ENCODE results near the gene CRELD1. TPM values are rescaled to one million over a fixed set of nuclear protein-coding genes. Genes with fewer than 3 reads are reported as not detected.
A peak's percentile ranks its signal among the peaks of the same experiment; 100 is the strongest.

CRELD1 gene
- total RNA-seq, 1 donor, result 7.6 TPM

GRCh38 chr3:9994086-9994844 is 60.6 kb downstream of the CRELD1 start:
- peaks cover 13% of the 10 kb centered on the region for H3K79me2 ChIP-seq (ENCODE audit: insufficient read depth, low read length)
- H3K36me3 ChIP-seq (ENCODE audit: insufficient read depth, low read length), result peaks cover 5% of the 10 kb centered on the region
- H3K4me3 ChIP-seq (ENCODE audit: insufficient read depth, low read length), result peak overlapping the region; percentile 45
- TF ChIP-seq CTCF (IDR thresholded peaks at IDR 0.05; ENCODE audit: extremely low read depth, low read depth, low read length), result no peak
- H3K27me3 ChIP-seq (ENCODE audit: insufficient read depth, low read length), result no peaks in the 10 kb centered on the region
- H3K4me2 ChIP-seq (ENCODE audit: insufficient read depth, low read length), result peak overlapping the region; percentile 59
- no peak for DNase-seq (ENCODE audit: insufficient read length, low spot score, missing footprints)
- peaks cover 7% of the 10 kb centered on the region for H3K4me1 ChIP-seq (ENCODE audit: insufficient read depth, low read length)
- peak overlapping the region; percentile 57 for H3K27ac ChIP-seq (ENCODE audit: low read depth, low read length)
- peak overlapping the region; percentile 25 for H2AFZ ChIP-seq (ENCODE audit: low read length)
- H3K9me3 ChIP-seq (ENCODE audit: low read depth, low read length), result no peaks in the 10 kb centered on the region
- no peaks in the 10 kb centered on the region for H4K20me1 ChIP-seq (ENCODE audit: insufficient read depth, low read length)

Small RNA genes lying within 50 kb of the gene (small RNA-seq; reads per million reads assigned to genes)
- gene RNU6-882P, result not detected

Other genes starting within 250 kb of the CRELD1 start
- gene CPNE9, start 230.0 kb upstream of the CRELD1 start, total RNA-seq, result not detected in 2 replicates
- gene BRPF1, start 202.1 kb upstream of the CRELD1 start, total RNA-seq, result 14.1 and 14.5 TPM in 2 replicates
- gene OGG1, start 183.9 kb upstream of the CRELD1 start, total RNA-seq, result 24.8 and 25.7 TPM in 2 replicates
- gene CAMK1, start 163.9 kb upstream of the CRELD1 start, total RNA-seq, result 22.1 and 25.9 TPM in 2 replicates
- 88.4 and 102 TPM in 2 replicates for gene TADA3, start 141.4 kb upstream of the CRELD1 start, total RNA-seq
- gene ARPC4, start 140.8 kb upstream of the CRELD1 start, total RNA-seq, result 203 and 222 TPM in 2 replicates
- gene TTLL3, start 123.6 kb upstream of the CRELD1 start, total RNA-seq, result 31.1 and 33.9 TPM in 2 replicates
- gene RPUSD3, start 89.8 kb upstream of the CRELD1 start, total RNA-seq, result 18.6 and 19.2 TPM in 2 replicates
- not detected in 2 replicates for gene CIDEC, start 53.6 kb upstream of the CRELD1 start, total RNA-seq
- 21.8 and 26.1 TPM in 2 replicates for gene JAGN1, start 43.2 kb upstream of the CRELD1 start, total RNA-seq
- 0.29 and 0.72 TPM in 2 replicates for gene IL17RE, start 31.0 kb upstream of the CRELD1 start, total RNA-seq
- gene IL17RC, start 16.7 kb upstream of the CRELD1 start, total RNA-seq, result 42.1 and 47.0 TPM in 2 replicates
- 3.5 and 4.3 TPM in 2 replicates for gene PRRT3, start 18.6 kb downstream of the CRELD1 start, total RNA-seq
- 55.7 and 58.3 TPM in 2 replicates for gene EMC3, start 53.0 kb downstream of the CRELD1 start, total RNA-seq
- gene FANCD2, start 92.6 kb downstream of the CRELD1 start, total RNA-seq, result 3.2 and 6.2 TPM in 2 replicates
- not detected in 2 replicates for gene FANCD2OS, start 174.4 kb downstream of the CRELD1 start, total RNA-seq
- gene BRK1, start 181.8 kb downstream of the CRELD1 start, total RNA-seq, result 113 and 114 TPM in 2 replicates
- gene VHL, start 207.9 kb downstream of the CRELD1 start, total RNA-seq, result 33.9 and 36.9 TPM in 2 replicates
- gene IRAK2, start 231.1 kb downstream of the CRELD1 start, total RNA-seq, result 3.2 and 4.0 TPM in 2 replicates